Keratinocyte (primary cell): Measurements from ENCODE around the gene WNT10A. TPM values are rescaled to one million over a fixed set of nuclear protein-coding genes. Genes with fewer than 3 reads are reported as not detected.

Experiments
- DNase-seq: peaks from one replicate; pipeline ENCODE4 v3.0.0-alpha.2; 2011; ENCODE audit warnings: low read depth, missing footprints, low spot score
- FAIRE-seq: peaks from 2 replicates; lab custom pipeline; 2011; peaks lifted over from hg19 to GRCh38; lab: Jason Lieb, UNC
- H2AFZ ChIP-seq: 2 replicates; pipeline ENCODE4 v1.6.0; 2012; ENCODE audit warnings: low read length, control low read depth, inconsistent platforms; ENCODE audit not compliant: control insufficient read depth
- H3K27ac ChIP-seq: 2 replicates; pipeline ENCODE4 v1.5.1; 2011; ENCODE audit warnings: low read length; ENCODE audit not compliant: control insufficient read depth, insufficient read depth
- H3K27me3 ChIP-seq: 3 replicates; pipeline ENCODE4 v1.6.0; 2011; ENCODE audit warnings: low read length; ENCODE audit not compliant: control insufficient read depth, insufficient read depth; ENCODE audit errors: extremely low read depth
- H3K36me3 ChIP-seq, 2 experiments: 2 replicates in 1 of 2; 3 replicates in 1 of 2; pipeline ENCODE4 v1.5.1; 2011; ENCODE audit warnings: low read length in 2 of 2, mild to moderate bottlenecking in 1 of 2; ENCODE audit not compliant: control insufficient read depth in 2 of 2, insufficient read depth in 2 of 2; ENCODE audit errors: extremely low read depth in 1 of 2
- H3K4me1 ChIP-seq: 3 replicates; pipeline ENCODE4 v1.5.1; 2011; ENCODE audit warnings: low read length; ENCODE audit not compliant: control insufficient read depth, insufficient read depth; ENCODE audit errors: extremely low read depth
- H3K4me2 ChIP-seq: 3 replicates; pipeline ENCODE4 v1.6.0; 2011; ENCODE audit warnings: low read depth, low read length; ENCODE audit not compliant: control insufficient read depth, insufficient read depth; ENCODE audit errors: extremely low read depth
- H3K4me3 ChIP-seq, 3 experiments: fragments of 200-600 bp in 1 of 3; sonication (generic) in 1 of 3; 2 replicates in 2 of 3; 3 replicates in 1 of 3; pipeline ENCODE4 v1.5.1; 2011 to 2016; ENCODE audit warnings: low read length in 3 of 3, mild to moderate bottlenecking in 3 of 3, control low read depth in 2 of 3, inconsistent platforms in 1 of 3, low read depth in 1 of 3, mixed read lengths in 1 of 3, mixed run types in 1 of 3, moderate library complexity in 1 of 3; ENCODE audit not compliant: control insufficient read depth in 2 of 3, insufficient read depth in 2 of 3; ENCODE audit errors: extremely low read depth in 1 of 3
- H3K79me2 ChIP-seq: 2 replicates; pipeline ENCODE4 v1.6.0; 2012; ENCODE audit warnings: low read length; ENCODE audit not compliant: control insufficient read depth, insufficient read depth
- H3K9ac ChIP-seq: 3 replicates; pipeline ENCODE4 v1.6.0; 2011; ENCODE audit warnings: low read length; ENCODE audit not compliant: control insufficient read depth, insufficient read depth; ENCODE audit errors: extremely low read depth
- H3K9me1 ChIP-seq: 3 replicates; pipeline ENCODE4 v1.6.0; 2011; ENCODE audit warnings: low read length; ENCODE audit not compliant: control insufficient read depth, insufficient read depth; ENCODE audit errors: extremely low read depth
- H3K9me3 ChIP-seq: 2 replicates; pipeline ENCODE4 v1.5.1; 2012; ENCODE audit warnings: low read depth, low read length; ENCODE audit not compliant: control insufficient read depth
- H4K20me1 ChIP-seq: 3 replicates; pipeline ENCODE4 v1.6.0; 2011; ENCODE audit warnings: low read length; ENCODE audit not compliant: control insufficient read depth, insufficient read depth; ENCODE audit errors: extremely low read depth
- CTCF ChIP-seq, 3 experiments: IDR thresholded peaks in 1 of 3; conservative IDR thresholded peaks in 1 of 3; optimal IDR thresholded peaks in 1 of 3; 2 replicates in 2 of 3; 3 replicates in 1 of 3; pipeline versions ENCODE3 to v1.5.1; 2011; ENCODE audit warnings: low read length in 3 of 3, mild to moderate bottlenecking in 3 of 3, moderate library complexity in 2 of 3, control low read depth in 1 of 3, inconsistent platforms in 1 of 3; ENCODE audit not compliant: insufficient read depth in 2 of 3; ENCODE audit errors: extremely low read depth in 1 of 3
- EZH2 ChIP-seq: IDR thresholded peaks from one replicate; pipeline ENCODE4 v1.6.1; 2012; ENCODE audit warnings: inconsistent platforms, mild to moderate bottlenecking, low read length, moderate library complexity
- dilution Hi-C: fragments of 300-500 bp; cut with MboI; formaldehyde crosslinking; loops from one replicate; pipeline ENCODE4 v1.7.0; 2020; ENCODE audit warnings: low sequenced_read_pairs; ENCODE audit not compliant: extremely low pct_ligation_motif_present
- polyA plus RNA-seq, 5 experiments: library from polyadenylated mRNA; depleted of rRNA in 3 of 5; stranded (reverse) in 3 of 5; stranded (forward) in 1 of 5; unstranded in 1 of 5; fragments of >200 nt; gene quantifications; 1 replicate in 1 of 5; 2 replicates in 3 of 5; 3 replicates in 1 of 5; pipeline versions ENCODE4 v1.2.1 to v1.2.3, GENCODE V29; 2011 to 2012; ENCODE audit warnings: missing spikeins in 2 of 5, low read depth in 1 of 5, low replicate concordance in 1 of 5

The WNT10A gene
- polyA plus RNA-seq, 1 donor (not counting 4 experiments of a cell fraction or from before 2014, with no cell fraction given) = 2.1 TPM

DNA sequence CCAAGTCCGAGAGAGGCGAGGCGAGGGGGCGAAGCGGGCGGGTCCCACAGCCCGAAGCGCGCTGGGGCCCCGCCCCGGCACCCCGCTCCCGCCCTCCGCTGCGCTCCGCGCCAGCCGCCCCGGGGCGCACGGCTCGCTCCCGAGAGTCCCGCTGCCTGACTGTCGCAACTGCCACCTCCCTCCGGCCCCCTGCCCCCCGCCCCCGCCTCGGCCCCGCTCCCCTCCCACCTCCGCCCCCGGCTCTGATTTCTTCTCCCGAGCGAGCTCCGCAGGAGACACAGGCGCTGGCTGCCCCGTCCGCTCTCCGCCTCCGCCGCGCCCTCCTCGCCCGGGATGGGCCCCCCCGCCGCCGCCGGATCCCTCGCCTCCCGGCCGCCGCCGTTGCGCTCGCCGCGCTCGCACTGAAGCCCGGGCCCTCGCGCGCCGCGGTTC is 21.1 kb upstream of the WNT10A start, which contains the start of gene WNT6:
Gene WNT6 (plus strand): TSS at position 250 of the 432 bp plus-strand sequence. CDS start 233 bp downstream, outside the sequence.
- Histone ChIP-seq H3K27ac (no peak within 1 kb of the TSS), H3K4me2 (peak within 1 kb of the TSS; percentile 73), H4K20me1 (no peaks in the 10 kb centered on the region), H3K9ac (peak within 1 kb of the TSS; percentile 2), H3K79me2 (no peaks in the 10 kb centered on the region), H3K4me3 (peak within 1 kb of the TSS; percentile 22 to 54 (median 46)), H3K9me3 (no peaks in the 10 kb centered on the region), H3K36me3 (no peaks in the 10 kb centered on the region), H3K27me3 (peaks cover 63% of the 10 kb centered on the region), H3K4me1 (peaks cover 10% of the 10 kb centered on the region), H2AFZ (no peak within 1 kb of the TSS), H3K9me1 (no peaks in the 10 kb centered on the region)
- dilution Hi-C loops = no loop called here
- FAIRE-seq = no peak
- TF ChIP-seq EZH2 = no peak
- no peak for TF ChIP-seq CTCF (optimal IDR thresholded peaks at IDR 0.05 in 1 of 3, IDR thresholded peaks at IDR 0.05 in 1 of 3, conservative IDR thresholded peaks at IDR 0.05 in 1 of 3; ENCODE audit: extremely low read depth in 1 of 3, insufficient read depth in 2 of 3, low read length in 3 of 3)
- no peak for DNase-seq

GRCh38 chr2:218859988-218860831 is 20.4 kb upstream of the WNT10A start:
- peak overlapping the region; percentile 22 to 54 (median 46) for H3K4me3 ChIP-seq
- peak overlapping the region; percentile 2 for H3K9ac ChIP-seq
- no peaks in the 10 kb centered on the region for H4K20me1 ChIP-seq
- H3K36me3 ChIP-seq = no peaks in the 10 kb centered on the region
- TF ChIP-seq CTCF (optimal IDR thresholded peaks at IDR 0.05 in 1 of 3, IDR thresholded peaks at IDR 0.05 in 1 of 3, conservative IDR thresholded peaks at IDR 0.05 in 1 of 3; ENCODE audit: extremely low read depth in 1 of 3, insufficient read depth in 2 of 3, low read length in 3 of 3) = no peak
- peak; percentile 99 for TF ChIP-seq EZH2
- no peaks in the 10 kb centered on the region for H3K9me1 ChIP-seq
- no peak overlapping the region for H3K27ac ChIP-seq
- no peaks in the 10 kb centered on the region for H3K9me3 ChIP-seq
- H3K79me2 ChIP-seq = no peaks in the 10 kb centered on the region
- no peak overlapping the region for H2AFZ ChIP-seq
- H3K27me3 ChIP-seq = peaks cover 63% of the 10 kb centered on the region
- FAIRE-seq (no peak), DNase-seq (no peak)
- dilution Hi-C loops = no loop called here
- peak overlapping the region; percentile 73 for H3K4me2 ChIP-seq
- peaks cover 10% of the 10 kb centered on the region for H3K4me1 ChIP-seq
